ENCODE data around the gene CARD9. TPM values are rescaled to one million over a fixed set of nuclear protein-coding genes. Genes with fewer than 3 reads are reported as not detected.
"Not testable (repeated sequence)": the region's sequence is repeated elsewhere in the genome, so short reads cannot be mapped to it uniquely, and the experiment has no call there.

Gene CARD9
- polyA plus RNA-seq, 4 donors, result 2.0 to 3.0 (median 2.4) TPM

- DNase-seq (ENCODE audit: low read depth in 4 of 4, low spot score in 2 of 4), result no peak
Measured at GRCh38 chr9:136326061-136326760, 47.3 kb downstream of the CARD9 start.

GRCh38 chr9:136325358-136325757 is 48.1 kb downstream of the CARD9 start:
- DNase-seq (ENCODE audit: low read depth in 4 of 4, low spot score in 2 of 4), result no peak

GRCh38 chr9:136324501-136325300 is 48.8 kb downstream of the CARD9 start:
- no peak for DNase-seq (ENCODE audit: low read depth in 4 of 4, low spot score in 2 of 4)

GRCh38 chr9:136323371-136323789 is 50.1 kb downstream of the CARD9 start:
- DNase-seq (ENCODE audit: low read depth in 4 of 4, low spot score in 2 of 4), result no peak

GRCh38 chr9:136322756-136323330 is 50.6 kb downstream of the CARD9 start:
- DNase-seq (ENCODE audit: low read depth in 4 of 4, low spot score in 2 of 4), result no peak

GRCh38 chr9:136321561-136321960 is 51.9 kb downstream of the CARD9 start:
- DNase-seq (ENCODE audit: low read depth in 4 of 4, low spot score in 2 of 4), result no peak

- DNase-seq (ENCODE audit: low read depth in 4 of 4, low spot score in 2 of 4), result not testable (repeated sequence)
Measured at GRCh38 chr9:136320972-136321371, 52.5 kb downstream of the CARD9 start.

GRCh38 chr9:136319955-136320354 is 53.5 kb downstream of the CARD9 start:
- DNase-seq (ENCODE audit: low read depth in 4 of 4, low spot score in 2 of 4), result not testable (repeated sequence)

- not testable (repeated sequence) for DNase-seq (ENCODE audit: low read depth in 4 of 4, low spot score in 2 of 4)
Measured at GRCh38 chr9:136319244-136319643, 54.2 kb downstream of the CARD9 start.

- DNase-seq (ENCODE audit: low read depth in 4 of 4, low spot score in 2 of 4), result no peak
Measured at GRCh38 chr9:136318776-136319241, 54.7 kb downstream of the CARD9 start.

- DNase-seq (ENCODE audit: low read depth in 4 of 4, low spot score in 2 of 4), result no peak
Measured at GRCh38 chr9:136318111-136318775, 55.2 kb downstream of the CARD9 start.

GRCh38 chr9:136317695-136318094 is 55.8 kb downstream of the CARD9 start:
- no peak for DNase-seq (ENCODE audit: low read depth in 4 of 4, low spot score in 2 of 4)

- no peak for DNase-seq (ENCODE audit: low read depth in 4 of 4, low spot score in 2 of 4)
Measured at GRCh38 chr9:136316896-136317676, 56.4 kb downstream of the CARD9 start.

- DNase-seq (ENCODE audit: low read depth in 4 of 4, low spot score in 2 of 4), result no peak
Measured at GRCh38 chr9:136316271-136316751, 57.2 kb downstream of the CARD9 start.

GRCh38 chr9:136314944-136315343 is 58.5 kb downstream of the CARD9 start:
- DNase-seq (ENCODE audit: low read depth in 4 of 4, low spot score in 2 of 4), result no peak

GRCh38 chr9:136314056-136314416 is 59.4 kb downstream of the CARD9 start:
- no peak for DNase-seq (ENCODE audit: low read depth in 4 of 4, low spot score in 2 of 4)
